Renal pelvis (tissue), 3 donors: ENCODE results near the gene RSL24D1. TPM values are rescaled to one million over a fixed set of nuclear protein-coding genes. Genes with fewer than 3 reads are reported as not detected.

Source experiments
- polyA plus RNA-seq, 3 donors: library from polyadenylated mRNA; unstranded; fragments of 120-200 nt; gene quantifications; one replicate each; pipeline ENCODE4 v1.2.1, GENCODE V29; 2013; ENCODE audit not compliant: insufficient read length in 3 of 3

Gene RSL24D1
- polyA plus RNA-seq, 3 donors, result 99.5 to 125 (median 121) TPM

Other genes with a start within 250 kb of the RSL24D1 start
- gene RAB27A, start 92.9 kb upstream of the RSL24D1 start, polyA plus RNA-seq, result 10 to 100 TPM; 15.1 to 15.4 (median 15.2) TPM
- 10 to 100 TPM; 14.4 to 17.3 (median 16.1) TPM for gene PIGBOS1, start 122.2 kb upstream of the RSL24D1 start, polyA plus RNA-seq
- gene PIGB, start 122.3 kb upstream of the RSL24D1 start, polyA plus RNA-seq, result 10 to 100 TPM; 14.9 to 20.4 (median 19.1) TPM
- gene CCPG1, start 211.4 kb upstream of the RSL24D1 start, polyA plus RNA-seq, result 10 to 100 TPM; 48.5 to 59.0 (median 48.8) TPM
- 1 to 10 TPM; 5.8 to 7.3 (median 6.0) TPM for gene PIERCE2, start 211.6 kb upstream of the RSL24D1 start, polyA plus RNA-seq